Stimulated activated CD8-positive, alpha-beta memory T cell treated with anti-CD3 and anti-CD28 coated beads, Interleukin-7, amount 100 ng/mL, for 24 hours (primary cell): ENCODE data around the gene NCOR1.
"Not testable (repeated sequence)": the region's sequence is repeated elsewhere in the genome, so short reads cannot be mapped to it uniquely, and the experiment has no call there.

Experiments
- DNase-seq: peaks from one replicate; pipeline ENCODE4 v3.0.0-alpha.2; 2020; ENCODE audit warnings: low read depth

Gene NCOR1

GRCh38 chr17:16086957-16087356 lies 128.4 kb downstream of the NCOR1 start:
- DNase-seq, result no peak

GRCh38 chr17:16085066-16085699 lies 130.2 kb downstream of the NCOR1 start:
- no peak for DNase-seq

- no peak for DNase-seq
Observed at GRCh38 chr17:16083223-16083622, 132.1 kb downstream of the NCOR1 start.

GRCh38 chr17:16081507-16082087 lies 133.7 kb downstream of the NCOR1 start:
- DNase-seq, result no peak

- DNase-seq, result no peak
Observed at GRCh38 chr17:16080366-16080765, 135.0 kb downstream of the NCOR1 start.

- no peak for DNase-seq
Observed at GRCh38 chr17:16075949-16076348, 139.4 kb downstream of the NCOR1 start.

- no peak for DNase-seq
Observed at GRCh38 chr17:16074423-16074822, 140.9 kb downstream of the NCOR1 start.

- no peak for DNase-seq
Observed at GRCh38 chr17:16073845-16074244, 141.5 kb downstream of the NCOR1 start.

- no peak for DNase-seq
Observed at GRCh38 chr17:16072031-16072430, 143.3 kb downstream of the NCOR1 start.

GRCh38 chr17:16068323-16068722 lies 147.0 kb downstream of the NCOR1 start:
- DNase-seq, result no peak

- DNase-seq, result no peak
Observed at GRCh38 chr17:16066125-16066524, 149.2 kb downstream of the NCOR1 start.

GRCh38 chr17:16061631-16062030 lies 153.7 kb downstream of the NCOR1 start:
- DNase-seq, result no peak

- not testable (repeated sequence) for DNase-seq
Observed at GRCh38 chr17:16055139-16055538, 160.2 kb downstream of the NCOR1 start.

GRCh38 chr17:16052486-16052885 lies 162.8 kb downstream of the NCOR1 start:
- DNase-seq, result no peak

- DNase-seq, result no peak
Observed at GRCh38 chr17:16050844-16051243, 164.5 kb downstream of the NCOR1 start.

- no peak for DNase-seq
Observed at GRCh38 chr17:16048811-16049449, 166.4 kb downstream of the NCOR1 start.

- no peak for DNase-seq
Observed at GRCh38 chr17:16046966-16047365, 168.4 kb downstream of the NCOR1 start.

GRCh38 chr17:16044487-16044886 lies 170.8 kb downstream of the NCOR1 start:
- DNase-seq, result no peak

GRCh38 chr17:16040710-16041251 lies 174.6 kb downstream of the NCOR1 start:
- DNase-seq, result no peak

GRCh38 chr17:16037636-16038035 lies 177.7 kb downstream of the NCOR1 start:
- no peak for DNase-seq

GRCh38 chr17:16036261-16036660 lies 179.1 kb downstream of the NCOR1 start:
- no peak for DNase-seq

GRCh38 chr17:16033729-16034349 lies 181.5 kb downstream of the NCOR1 start:
- no peak for DNase-seq
